Measurements from ENCODE around the gene BACH2.
"Not testable (repeated sequence)": the region's sequence is repeated elsewhere in the genome, so short reads cannot be mapped to it uniquely, and the experiment has no call there.

BACH2 gene

GRCh38 chr6:90296341-90297114, at the start of gene BACH2:
BACH2 (minus strand) TSS chr6:90296843; CDS start chr6:90008844, 287,999 bp downstream.
- peak; percentile 92 for DNase-seq

GRCh38 chr6:90343576-90343975, 46.9 kb upstream of the BACH2 start:
- no peak for DNase-seq

- DNase-seq: no peak
These were observed 41.8 kb upstream of the BACH2 start for GRCh38 chr6:90338409-90338808.

- DNase-seq: no peak
These were observed 39.8 kb upstream of the BACH2 start for GRCh38 chr6:90336388-90336947.

GRCh38 chr6:90333928-90334327, 37.3 kb upstream of the BACH2 start:
- no peak for DNase-seq

GRCh38 chr6:90332978-90333543, 36.4 kb upstream of the BACH2 start:
- DNase-seq: not testable (repeated sequence)

GRCh38 chr6:90329386-90330077, 32.9 kb upstream of the BACH2 start:
- DNase-seq: no peak

- DNase-seq: no peak
These were observed 31.4 kb upstream of the BACH2 start for GRCh38 chr6:90328004-90328403.

GRCh38 chr6:90326404-90327057, 29.9 kb upstream of the BACH2 start:
- DNase-seq: no peak

GRCh38 chr6:90323706-90324105, 27.1 kb upstream of the BACH2 start:
- no peak for DNase-seq

GRCh38 chr6:90322976-90323474, 26.4 kb upstream of the BACH2 start:
- no peak for DNase-seq

GRCh38 chr6:90319979-90320685, 23.5 kb upstream of the BACH2 start:
- DNase-seq: no peak

GRCh38 chr6:90319044-90319443, 22.4 kb upstream of the BACH2 start:
- DNase-seq: no peak

- no peak for DNase-seq
These were observed 19.3 kb upstream of the BACH2 start for GRCh38 chr6:90315986-90316385.

- no peak for DNase-seq
These were observed 18.8 kb upstream of the BACH2 start for GRCh38 chr6:90315354-90315950.

GRCh38 chr6:90314514-90314913, 17.9 kb upstream of the BACH2 start:
- DNase-seq: no peak

- no peak for DNase-seq
These were observed 14.9 kb upstream of the BACH2 start for GRCh38 chr6:90311569-90311968.

- no peak for DNase-seq
These were observed 9.3 kb upstream of the BACH2 start for GRCh38 chr6:90305800-90306448.

- no peak for DNase-seq
These were observed 7.7 kb upstream of the BACH2 start for GRCh38 chr6:90304308-90304707.

GRCh38 chr6:90303039-90303438, 6.4 kb upstream of the BACH2 start:
- DNase-seq: no peak

GRCh38 chr6:90302320-90302719, 5.7 kb upstream of the BACH2 start:
- DNase-seq: no peak
